Mesodermal cell (in vitro differentiated cells): Measurements from ENCODE around the gene RGS2.

Experiments used
- H3K27ac ChIP-seq: 2 replicates; pipeline ENCODE4 v1.7.0; 2013; ENCODE audit warnings: mild to moderate bottlenecking, low read depth, low read length, moderate library complexity; ENCODE audit not compliant: severe bottlenecking
- H3K36me3 ChIP-seq: 2 replicates; pipeline ENCODE4 v1.7.1; 2013; ENCODE audit warnings: mild to moderate bottlenecking, low read length, moderate library complexity; ENCODE audit not compliant: control insufficient read depth, insufficient read depth
- H3K4me1 ChIP-seq: one replicate; pipeline ENCODE4 v1.7.1; 2013; ENCODE audit warnings: mild to moderate bottlenecking, low read length; ENCODE audit not compliant: insufficient read depth, control insufficient read depth, poor library complexity, severe bottlenecking
- H3K4me3 ChIP-seq: 2 replicates; pipeline ENCODE4 v1.7.0; 2013; ENCODE audit warnings: low read length, control low read depth, mild to moderate bottlenecking; ENCODE audit not compliant: insufficient read depth, poor library complexity, severe bottlenecking; ENCODE audit errors: extremely low read depth
- H3K9me3 ChIP-seq: 2 replicates; pipeline ENCODE4 v1.7.1; 2013; ENCODE audit warnings: mild to moderate bottlenecking, low read length, moderate library complexity; ENCODE audit not compliant: control insufficient read depth
- WGBS, 2 experiments: methylation state at CpG; one replicate each; pipeline ENCODE4 v1.1.5; 2013; ENCODE audit warnings: missing lambda C conversion rate in 2 of 2; ENCODE audit not compliant: insufficient coverage in 2 of 2; 5-methylcytosine and 5-hydroxymethylcytosine counted together

RGS2 gene

GRCh38 chr1:192795916-192796618 lies 12.8 kb upstream of the RGS2 start:
- Histone ChIP-seq H3K36me3 (no peaks in the 10 kb centered on the region), H3K4me1 (peaks cover 16% of the 10 kb centered on the region), H3K4me3 (no peak overlapping the region), H3K9me3 (no peaks in the 10 kb centered on the region), H3K27ac (no peak overlapping the region)
- WGBS, 2 experiments, result 80 to 100% methylated on average over 1 of the region's 1 CpG

- 90% methylated on average over 1 of the region's 1 CpG; no CpG with 5 or more reads in 1 of the 2 experiments for WGBS, 2 experiments
- H3K4me3 ChIP-seq, result no peak overlapping the region
- H3K9me3 ChIP-seq, result no peaks in the 10 kb centered on the region
- H3K4me1 ChIP-seq, result peaks cover 16% of the 10 kb centered on the region
- no peaks in the 10 kb centered on the region for H3K36me3 ChIP-seq
- no peak overlapping the region for H3K27ac ChIP-seq
Observed at GRCh38 chr1:192797143-192797542, 11.7 kb upstream of the RGS2 start.

GRCh38 chr1:192797891-192798290 lies 10.9 kb upstream of the RGS2 start:
- 95 to 100% methylated on average over 2 to 4 of the region's 7 CpGs for WGBS, 2 experiments
- no peak overlapping the region for H3K27ac ChIP-seq

GRCh38 chr1:192801451-192801850 lies 7.4 kb upstream of the RGS2 start:
- Histone ChIP-seq H3K4me1 (no peaks in the 10 kb centered on the region), H3K9me3 (no peaks in the 10 kb centered on the region), H3K4me3 (no peak overlapping the region), H3K27ac (no peak overlapping the region), H3K36me3 (no peaks in the 10 kb centered on the region)
- WGBS, 2 experiments, result 100% methylated on average over 1 of the region's 2 CpGs; no CpG with 5 or more reads in 1 of the 2 experiments

More at GRCh38 chr1:192797891-192798290, 10.9 kb upstream of the RGS2 start:
- peaks cover 16% of the 10 kb centered on the region for H3K4me1 ChIP-seq
- no peaks in the 10 kb centered on the region for H3K36me3 ChIP-seq
- no peak overlapping the region for H3K4me3 ChIP-seq
- no peaks in the 10 kb centered on the region for H3K9me3 ChIP-seq

DNA sequence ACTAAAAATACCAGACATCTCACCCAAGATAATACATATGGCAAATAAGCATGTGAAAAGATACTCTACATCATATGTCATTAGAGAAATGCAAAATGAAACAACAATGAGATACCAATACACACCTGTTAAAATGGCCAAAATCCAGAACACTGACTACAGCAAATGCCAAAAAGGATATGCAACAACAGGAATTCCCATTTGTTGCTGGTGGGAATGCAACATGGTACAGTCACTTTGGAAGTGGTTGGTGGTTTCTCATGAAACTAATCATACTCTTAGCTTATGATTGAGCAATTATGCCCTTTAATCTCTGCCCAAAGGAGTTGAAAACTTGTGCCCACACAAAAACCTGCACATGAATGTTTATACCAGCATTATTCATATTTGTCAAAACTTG lies 6.4 kb upstream of the RGS2 start:
- Histone ChIP-seq H3K4me3 (no peak overlapping the region), H3K9me3 (no peaks in the 10 kb centered on the region), H3K36me3 (no peaks in the 10 kb centered on the region), H3K4me1 (peaks cover 2% of the 10 kb centered on the region), H3K27ac (no peak overlapping the region)

DNA sequence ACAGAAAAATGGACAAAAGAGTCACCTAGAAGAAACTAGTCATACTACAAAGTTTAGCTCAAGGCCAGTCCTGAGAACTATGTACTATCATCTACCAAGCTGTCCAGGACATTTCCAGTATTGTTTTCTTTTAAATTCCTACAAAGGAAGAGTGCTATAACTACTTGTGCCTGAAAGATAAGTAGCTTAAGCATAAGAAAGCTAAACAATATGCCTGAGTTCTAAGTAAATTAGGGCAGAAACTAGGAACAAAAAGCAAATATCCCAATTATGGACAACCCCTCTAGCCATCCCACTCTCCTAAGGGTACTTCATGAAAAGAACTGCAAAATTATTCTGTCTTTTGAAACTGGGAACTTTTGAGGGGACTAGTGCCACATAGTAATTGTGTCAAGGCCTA lies 5.3 kb upstream of the RGS2 start:
- no peaks in the 10 kb centered on the region for H3K9me3 ChIP-seq
- H3K27ac ChIP-seq, result no peak overlapping the region
- peaks cover 10% of the 10 kb centered on the region for H3K4me1 ChIP-seq
- no peak overlapping the region for H3K4me3 ChIP-seq
- H3K36me3 ChIP-seq, result no peaks in the 10 kb centered on the region

GRCh38 chr1:192805832-192806323 lies 3.0 kb upstream of the RGS2 start:
- Histone ChIP-seq H3K9me3 (no peaks in the 10 kb centered on the region), H3K4me3 (no peak overlapping the region), H3K36me3 (peaks cover 2% of the 10 kb centered on the region), H3K4me1 (peaks cover 15% of the 10 kb centered on the region), H3K27ac (no peak overlapping the region)
- WGBS, 2 experiments, result no CpG with 5 or more reads among the region's 2 CpGs

GRCh38 chr1:192807211-192808162 lies 1.4 kb upstream of the RGS2 start:
- Histone ChIP-seq H3K27ac (peak overlapping the region; percentile 82), H3K36me3 (peaks cover 5% of the 10 kb centered on the region)
- WGBS, 2 experiments, result 88 to 100% methylated on average over 1 to 5 of the region's 9 CpGs

GRCh38 chr1:192808163-192808517 lies 699 bp upstream of the RGS2 start:
- Histone ChIP-seq H3K36me3 (peaks cover 5% of the 10 kb centered on the region), H3K9me3 (no peaks in the 10 kb centered on the region), H3K27ac (peak overlapping the region; percentile 82), H3K4me3 (peak overlapping the region; percentile 86), H3K4me1 (peaks cover 15% of the 10 kb centered on the region)
- WGBS, 2 experiments, result 21 to 38% methylated on average over 2 to 8 of the region's 8 CpGs

More at GRCh38 chr1:192807211-192808162, 1.4 kb upstream of the RGS2 start:
- no peaks in the 10 kb centered on the region for H3K9me3 ChIP-seq
- peaks cover 15% of the 10 kb centered on the region for H3K4me1 ChIP-seq
- peak overlapping the region; percentile 86 for H3K4me3 ChIP-seq

GRCh38 chr1:192809307-192810252 lies 741 bp downstream of the RGS2 start:
- H3K4me3 ChIP-seq, result peak overlapping the region; percentile 86
- H3K36me3 ChIP-seq, result peaks cover 5% of the 10 kb centered on the region
- 12 to 18% methylated on average over 16 to 19 of the region's 25 CpGs for WGBS, 2 experiments
- H3K4me1 ChIP-seq, result peaks cover 15% of the 10 kb centered on the region
- peak overlapping the region; percentile 82 for H3K27ac ChIP-seq
- no peaks in the 10 kb centered on the region for H3K9me3 ChIP-seq
